22Rv1 (cell line): Measurements from ENCODE around the gene SYF2.
"Not testable (repeated sequence)": the region's sequence is repeated elsewhere in the genome, so short reads cannot be mapped to it uniquely, and the experiment has no call there.

Source experiments
- H3K27ac ChIP-seq: fragments of 450-650 bp; 2 replicates; pipeline ENCODE4 v1.5.1; 2017
- CTCF ChIP-seq: fragments of 450-650 bp; IDR thresholded peaks from 2 replicates; pipeline ENCODE4 v1.5.1; 2017; ENCODE audit warnings: mild to moderate bottlenecking
- ZFX ChIP-seq: fragments of 450-650 bp; IDR thresholded peaks from 2 replicates; pipeline ENCODE4 v1.6.1; 2017; ENCODE audit warnings: antibody characterized with exemption, borderline replicate concordance

Gene SYF2

GRCh38 chr1:25246600-25247023, 14.3 kb upstream of the SYF2 start:
- peak; percentile 18; the same call in 1 of the 2 replicates for TF ChIP-seq CTCF
- no peak for TF ChIP-seq ZFX
- peak overlapping the region; percentile 97 for H3K27ac ChIP-seq

DNA sequence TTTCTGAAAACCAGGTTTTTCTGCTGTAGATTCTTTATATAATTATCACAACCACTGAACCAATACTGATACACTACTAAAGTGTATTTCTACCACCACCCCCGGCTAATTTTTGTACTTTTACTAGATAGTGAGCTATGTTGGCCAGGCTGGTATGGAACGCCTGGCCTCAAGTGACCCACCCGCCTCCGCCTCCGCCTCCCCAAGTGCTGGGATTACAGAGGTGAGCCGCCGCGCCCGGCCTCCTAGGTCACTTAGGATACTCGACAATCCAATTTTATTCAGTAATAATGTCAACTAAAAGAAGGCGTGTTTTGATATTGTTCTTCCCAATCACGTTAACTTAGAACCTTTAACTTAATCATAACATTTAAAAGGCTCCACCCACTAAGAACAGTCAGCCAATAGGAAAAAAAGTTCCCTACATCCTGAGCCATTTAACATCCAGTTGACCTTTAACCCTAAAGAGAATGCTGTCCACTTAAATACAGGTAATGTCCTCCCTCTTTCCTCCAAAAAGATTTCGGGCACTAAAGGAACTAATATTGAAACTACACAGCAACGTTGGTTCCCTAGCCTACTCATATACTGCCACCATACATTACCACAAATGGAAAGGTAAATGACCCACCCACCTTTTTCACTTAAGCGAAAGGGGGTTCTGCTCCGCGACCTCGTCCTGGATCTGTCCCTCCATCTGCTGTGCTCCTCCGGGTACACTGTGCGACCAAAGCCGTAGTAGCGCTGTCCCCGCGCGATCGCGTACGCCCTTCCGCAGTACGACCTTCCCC, 13.7 kb upstream of the SYF2 start:
- H3K27ac ChIP-seq, result peak overlapping the region; percentile 97
- TF ChIP-seq CTCF (no peak), ZFX (no peak)

GRCh38 chr1:25245393-25245792, 13.1 kb upstream of the SYF2 start:
- H3K27ac ChIP-seq, result peak overlapping the region; percentile 97; the same call in 1 of the 2 replicates
- TF ChIP-seq ZFX (no peak), CTCF (no peak)

GRCh38 chr1:25243907-25244306, 11.6 kb upstream of the SYF2 start:
- no peak for TF ChIP-seq CTCF
- TF ChIP-seq ZFX, result no peak
- no peak overlapping the region for H3K27ac ChIP-seq

GRCh38 chr1:25239681-25240541, 7.6 kb upstream of the SYF2 start:
- peak; percentile 82 for TF ChIP-seq CTCF
- no peak for TF ChIP-seq ZFX
- H3K27ac ChIP-seq, result peak overlapping the region; percentile 95

DNA sequence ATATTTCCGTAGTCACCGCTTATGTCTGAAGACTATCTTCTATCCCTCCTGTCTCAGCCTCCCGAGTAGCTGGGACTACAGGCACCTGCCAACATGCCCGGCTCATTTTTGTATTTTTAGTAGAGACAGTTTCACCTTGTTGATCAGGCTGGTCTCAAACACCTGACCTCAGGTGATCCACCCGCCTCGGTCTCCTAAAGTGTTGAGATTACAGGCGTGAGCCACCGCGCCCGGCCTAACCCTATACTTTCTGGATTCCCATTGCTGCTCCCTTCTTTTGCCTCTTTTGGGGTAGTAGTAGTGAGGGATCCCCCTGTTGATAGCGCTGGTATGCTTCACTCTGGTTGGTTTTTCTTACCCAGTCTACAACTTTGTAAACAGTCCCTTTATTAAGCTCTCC, 5.7 kb upstream of the SYF2 start:
- TF ChIP-seq ZFX, result no peak
- TF ChIP-seq CTCF, result no peak
- peak overlapping the region; percentile 95; the same call in 1 of the 2 replicates for H3K27ac ChIP-seq

DNA sequence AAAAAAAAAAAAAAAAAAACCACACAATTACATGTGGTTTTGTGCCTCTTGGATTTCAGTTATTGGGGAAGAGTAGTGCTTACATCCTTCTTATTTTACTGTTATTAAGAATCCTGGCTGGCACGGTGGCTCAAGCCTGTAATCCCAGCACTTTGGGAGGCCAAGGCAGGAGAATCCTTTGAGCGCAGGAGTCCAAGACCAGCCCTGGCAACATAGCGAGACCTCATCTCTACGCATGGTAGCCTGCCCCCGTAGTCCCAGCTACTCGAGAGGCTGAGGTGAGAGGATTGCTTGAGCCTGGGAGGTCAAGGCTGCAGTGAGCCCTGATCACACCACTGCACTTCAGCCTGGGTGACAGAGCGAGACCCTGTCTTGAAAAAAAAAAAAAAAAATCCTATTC, 4.0 kb upstream of the SYF2 start:
- H3K27ac ChIP-seq, result not testable (repeated sequence)

DNA sequence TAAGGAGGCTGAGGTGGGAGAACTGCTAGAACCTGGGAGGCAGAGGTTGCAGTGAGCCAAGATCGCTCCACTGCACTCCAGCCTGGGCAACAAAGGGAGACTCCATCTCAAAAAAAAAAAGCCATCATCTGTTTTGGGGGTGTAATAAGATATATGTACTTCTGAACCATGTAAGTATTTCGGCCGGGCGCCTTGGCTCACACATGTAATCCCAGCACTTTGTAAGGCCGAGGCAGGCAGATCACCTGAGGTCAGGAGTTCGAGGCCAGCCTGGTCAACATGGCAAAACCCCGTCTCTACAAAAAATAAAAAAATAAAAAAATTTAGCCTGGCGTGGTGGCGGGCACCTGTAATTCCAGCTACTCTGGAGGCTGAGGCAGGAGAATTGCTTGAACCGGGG, 3.1 kb upstream of the SYF2 start:
- H3K27ac ChIP-seq, result not testable (repeated sequence)
